GM21381 (cell line): ENCODE results near the gene DMD.
A peak's percentile ranks its signal among the peaks of the same experiment; 100 is the strongest.
"Not testable (repeated sequence)": the region's sequence is repeated elsewhere in the genome, so short reads cannot be mapped to it uniquely, and the experiment has no call there.

Source experiments
- ATAC-seq: cut with Tn5 transposase; IDR thresholded peaks from one replicate; pipeline ENCODE4 v1.9.1; 2021; ENCODE audit warnings: mild to moderate bottlenecking, moderate library complexity; ENCODE audit not compliant: unreplicated experiment

The DMD gene

GRCh38 chrX:31649201-31649600, 1562.1 kb downstream of the DMD start:
- ATAC-seq, result no peak

- no peak for ATAC-seq
Observed at GRCh38 chrX:31633349-31633748, 1578.0 kb downstream of the DMD start.

GRCh38 chrX:31629195-31629594, 1582.2 kb downstream of the DMD start:
- no peak for ATAC-seq

- no peak for ATAC-seq
Observed at GRCh38 chrX:31609130-31609529, 1602.2 kb downstream of the DMD start.

GRCh38 chrX:31608638-31609037, 1602.7 kb downstream of the DMD start:
- no peak for ATAC-seq

GRCh38 chrX:31606771-31607170, 1604.6 kb downstream of the DMD start:
- no peak for ATAC-seq

GRCh38 chrX:31604629-31605221, 1606.6 kb downstream of the DMD start:
- ATAC-seq, result peak; percentile 73

- no peak for ATAC-seq
Observed at GRCh38 chrX:31603411-31604120, 1607.8 kb downstream of the DMD start.

GRCh38 chrX:31600823-31601222, 1610.5 kb downstream of the DMD start:
- no peak for ATAC-seq

- no peak for ATAC-seq
Observed at GRCh38 chrX:31593353-31593752, 1618.0 kb downstream of the DMD start.

GRCh38 chrX:31591355-31591754, 1620.0 kb downstream of the DMD start:
- ATAC-seq, result no peak

- no peak for ATAC-seq
Observed at GRCh38 chrX:31590581-31591114, 1620.7 kb downstream of the DMD start.

- ATAC-seq, result no peak
Observed at GRCh38 chrX:31589503-31589902, 1621.8 kb downstream of the DMD start.

- ATAC-seq, result no peak
Observed at GRCh38 chrX:31588355-31588754, 1623.0 kb downstream of the DMD start.

- not testable (repeated sequence) for ATAC-seq
Observed at GRCh38 chrX:31583892-31584291, 1627.5 kb downstream of the DMD start.

- ATAC-seq, result no peak
Observed at GRCh38 chrX:31580726-31581125, 1630.6 kb downstream of the DMD start.

- ATAC-seq, result no peak
Observed at GRCh38 chrX:31580227-31580626, 1631.1 kb downstream of the DMD start.

GRCh38 chrX:31572360-31572759, 1639.0 kb downstream of the DMD start:
- ATAC-seq, result no peak

GRCh38 chrX:31570658-31571057, 1640.7 kb downstream of the DMD start:
- ATAC-seq, result no peak

GRCh38 chrX:31563792-31564191, 1647.6 kb downstream of the DMD start:
- ATAC-seq, result no peak

- ATAC-seq, result no peak
Observed at GRCh38 chrX:31555506-31555905, 1655.8 kb downstream of the DMD start.

GRCh38 chrX:31551913-31552312, 1659.4 kb downstream of the DMD start:
- ATAC-seq, result no peak
